Naive B cell (primary cell): ENCODE data around the gene CYSRT1. TPM values are rescaled to one million over a fixed set of nuclear protein-coding genes. Genes with fewer than 3 reads are reported as not detected.
A peak's percentile ranks its signal among the peaks of the same experiment; 100 is the strongest.

Source experiments
- ATAC-seq, 2 donors: fragments of 150-1000 bp; cut with Tn5 transposase; 2 replicates each; pipeline ENCODE4 v1.10.0; 2021; ENCODE audit warnings: low read depth in 2 of 2, mild to moderate bottlenecking in 2 of 2, moderate library complexity in 2 of 2
- DNase-seq: peaks from one replicate; pipeline ENCODE4 v3.0.0; 2022
- H3K27ac Mint-ChIP-seq, 6 donors: one replicate each; pipeline ENCODE4 v1.8.0; 2020 to 2022; ENCODE audit warnings: mild to moderate bottlenecking in 6 of 6, mixed read lengths in 6 of 6, moderate library complexity in 5 of 6, inconsistent platforms in 2 of 6
- H3K27me3 Mint-ChIP-seq, 3 donors: one replicate each; pipeline ENCODE4 v1.8.0; 2021 to 2022; ENCODE audit warnings: mixed read lengths in 3 of 3, mild to moderate bottlenecking in 1 of 3
- H3K36me3 Mint-ChIP-seq, 2 donors: one replicate each; pipeline ENCODE4 v1.8.0; 2020 to 2022; ENCODE audit warnings: mixed read lengths in 2 of 2, inconsistent platforms in 1 of 2, mild to moderate bottlenecking in 1 of 2
- H3K4me1 Mint-ChIP-seq, 3 donors: one replicate each; pipeline ENCODE4 v1.8.0; 2020 to 2022; ENCODE audit warnings: mixed read lengths in 3 of 3, inconsistent platforms in 1 of 3, mild to moderate bottlenecking in 1 of 3, moderate library complexity in 1 of 3
- H3K4me3 Mint-ChIP-seq, 8 donors: one replicate each; pipeline ENCODE4 v1.8.0; 2020 to 2022; ENCODE audit warnings: mild to moderate bottlenecking in 8 of 8, mixed read lengths in 8 of 8, moderate library complexity in 8 of 8, inconsistent platforms in 2 of 8
- H3K9me3 Mint-ChIP-seq, 7 donors: one replicate each; pipeline ENCODE4 v1.8.0; 2020 to 2022; ENCODE audit warnings: mixed read lengths in 7 of 7, mild to moderate bottlenecking in 5 of 7, inconsistent platforms in 2 of 7, moderate library complexity in 1 of 7
- polyA plus RNA-seq, 6 donors: library from polyadenylated mRNA; unstranded; fragments of 300-500 nt; fragmentation: Illumina TruSeq; gene quantifications; one replicate each; pipeline ENCODE4 v1.2.3, GENCODE V29; 2021; ENCODE audit warnings: low read depth in 6 of 6

Gene CYSRT1
- polyA plus RNA-seq, 6 donors from 2014 or later, result not detected

- DNase-seq, result no peak
Observed at GRCh38 chr9:137194388-137194787, 30.6 kb upstream of the CYSRT1 start.

GRCh38 chr9:137194909-137195308 lies 30.1 kb upstream of the CYSRT1 start:
- ATAC-seq (no peak), DNase-seq (no peak)
- Mint-ChIP-seq H3K27me3 (no peaks in the 10 kb centered on the region), H3K4me1 (peaks cover 5 to 24% (median 11%) of the 10 kb centered on the region in 3 donors), H3K27ac (no peak overlapping the region), H3K36me3 (no peaks in the 10 kb centered on the region), H3K4me3 (no peak overlapping the region), H3K9me3 (no peaks in the 10 kb centered on the region)

More at GRCh38 chr9:137194388-137194787, 30.6 kb upstream of the CYSRT1 start:
- Mint-ChIP-seq H3K9me3 (no peaks in the 10 kb centered on the region), H3K4me1 (peaks cover 9 to 24% (median 10%) of the 10 kb centered on the region in 3 donors), H3K27me3 (no peaks in the 10 kb centered on the region), H3K36me3 (no peaks in the 10 kb centered on the region), H3K27ac (no peak overlapping the region), H3K4me3 (no peak overlapping the region)
- ATAC-seq, result no peak

GRCh38 chr9:137195525-137196220 lies 29.3 kb upstream of the CYSRT1 start:
- Mint-ChIP-seq H3K9me3 (no peaks in the 10 kb centered on the region), H3K36me3 (no peaks in the 10 kb centered on the region), H3K27ac (no peak overlapping the region), H3K4me3 (peak overlapping the region in 1 of 8 donors; percentile 45), H3K4me1 (peaks cover 4 to 21% (median 11%) of the 10 kb centered on the region in 3 donors), H3K27me3 (no peaks in the 10 kb centered on the region)
- no peak for ATAC-seq
- DNase-seq, result no peak

GRCh38 chr9:137198051-137198901 lies 26.7 kb upstream of the CYSRT1 start:
- no peak for ATAC-seq
- peak overlapping the region in 1 of 6 donors; percentile 13 for H3K27ac Mint-ChIP-seq
- H3K4me3 Mint-ChIP-seq, result peak overlapping the region in 6 of 8 donors; percentile 2 to 81 (median 42)
- peaks cover 11 to 30% (median 23%) of the 10 kb centered on the region in 3 donors for H3K4me1 Mint-ChIP-seq
- H3K36me3 Mint-ChIP-seq, result no peaks in the 10 kb centered on the region
- H3K27me3 Mint-ChIP-seq, result no peaks in the 10 kb centered on the region
- no peak for DNase-seq
- no peaks in the 10 kb centered on the region for H3K9me3 Mint-ChIP-seq

- no peaks in the 10 kb centered on the region for H3K27me3 Mint-ChIP-seq
Observed at GRCh38 chr9:137198902-137199283, 26.1 kb upstream of the CYSRT1 start.

GRCh38 chr9:137199411-137200121 lies 25.4 kb upstream of the CYSRT1 start:
- ATAC-seq, result no peak
- DNase-seq, result no peak
- H3K4me3 Mint-ChIP-seq, result peak overlapping the region; percentile 66 to 91 (median 82)
- peaks cover 17 to 39% (median 34%) of the 10 kb centered on the region in 3 donors for H3K4me1 Mint-ChIP-seq
- peak overlapping the region in 3 of 6 donors; percentile 84 to 89 (median 86) for H3K27ac Mint-ChIP-seq
- H3K36me3 Mint-ChIP-seq, result no peaks in the 10 kb centered on the region
- no peaks in the 10 kb centered on the region for H3K9me3 Mint-ChIP-seq
- H3K27me3 Mint-ChIP-seq, result no peaks in the 10 kb centered on the region

More at GRCh38 chr9:137198902-137199283, 26.1 kb upstream of the CYSRT1 start:
- peak overlapping the region in 7 of 8 donors; percentile 2 to 84 (median 72) for H3K4me3 Mint-ChIP-seq
- H3K9me3 Mint-ChIP-seq, result no peaks in the 10 kb centered on the region
- H3K36me3 Mint-ChIP-seq, result no peaks in the 10 kb centered on the region
- DNase-seq (no peak), ATAC-seq (no peak)
- peak overlapping the region in 1 of 6 donors; percentile 13 for H3K27ac Mint-ChIP-seq
- peaks cover 11 to 32% (median 27%) of the 10 kb centered on the region in 3 donors for H3K4me1 Mint-ChIP-seq

GRCh38 chr9:137200311-137201204 lies 24.4 kb upstream of the CYSRT1 start, which contains the start of gene TPRN:
Gene TPRN (minus strand): TSS chr9:137200741. CDS start chr9:137200711, 30 bp downstream.
- DNase-seq (peak; percentile 99), ATAC-seq (peak; percentile 87 to 89)
- Mint-ChIP-seq H3K27me3 (no peaks in the 10 kb centered on the region), H3K9me3 (no peaks in the 10 kb centered on the region), H3K36me3 (no peaks in the 10 kb centered on the region), H3K4me1 (peaks cover 15 to 42% (median 40%) of the 10 kb centered on the region in 3 donors), H3K27ac (peak within 1 kb of the TSS; percentile 72 to 95 (median 87)), H3K4me3 (peak within 1 kb of the TSS; percentile 84 to 92 (median 87))

GRCh38 chr9:137201205-137201868 lies 23.6 kb upstream of the CYSRT1 start:
- H3K27me3 Mint-ChIP-seq, result no peaks in the 10 kb centered on the region
- H3K36me3 Mint-ChIP-seq, result no peaks in the 10 kb centered on the region
- peak overlapping the region; percentile 72 to 95 (median 86) for H3K27ac Mint-ChIP-seq
- ATAC-seq (no peak), DNase-seq (no peak)
- peaks cover 23 to 50% (median 48%) of the 10 kb centered on the region in 3 donors for H3K4me1 Mint-ChIP-seq
- peak overlapping the region; percentile 81 to 92 (median 87) for H3K4me3 Mint-ChIP-seq
- H3K9me3 Mint-ChIP-seq, result no peaks in the 10 kb centered on the region

- no peaks in the 10 kb centered on the region for H3K27me3 Mint-ChIP-seq
- H3K27ac Mint-ChIP-seq, result peak overlapping the region in 1 of 6 donors; percentile 28
- H3K4me1 Mint-ChIP-seq, result peaks cover 34 to 64% (median 60%) of the 10 kb centered on the region in 3 donors
- H3K9me3 Mint-ChIP-seq, result no peaks in the 10 kb centered on the region
- no peaks in the 10 kb centered on the region for H3K36me3 Mint-ChIP-seq
- DNase-seq (no peak), ATAC-seq (no peak)
- peak overlapping the region in 4 of 8 donors; percentile 51 to 92 (median 66) for H3K4me3 Mint-ChIP-seq
Observed at GRCh38 chr9:137202966-137203365, 22.0 kb upstream of the CYSRT1 start.

GRCh38 chr9:137204731-137205125 lies 20.2 kb upstream of the CYSRT1 start:
- Mint-ChIP-seq H3K9me3 (no peaks in the 10 kb centered on the region), H3K4me1 (peaks cover 32 to 71% (median 56%) of the 10 kb centered on the region in 3 donors), H3K27ac (peak overlapping the region; percentile 92 to 98 (median 96)), H3K36me3 (no peaks in the 10 kb centered on the region), H3K4me3 (peak overlapping the region; percentile 92 to 97 (median 93)), H3K27me3 (no peaks in the 10 kb centered on the region)
- DNase-seq (no peak), ATAC-seq (no peak)

DNA sequence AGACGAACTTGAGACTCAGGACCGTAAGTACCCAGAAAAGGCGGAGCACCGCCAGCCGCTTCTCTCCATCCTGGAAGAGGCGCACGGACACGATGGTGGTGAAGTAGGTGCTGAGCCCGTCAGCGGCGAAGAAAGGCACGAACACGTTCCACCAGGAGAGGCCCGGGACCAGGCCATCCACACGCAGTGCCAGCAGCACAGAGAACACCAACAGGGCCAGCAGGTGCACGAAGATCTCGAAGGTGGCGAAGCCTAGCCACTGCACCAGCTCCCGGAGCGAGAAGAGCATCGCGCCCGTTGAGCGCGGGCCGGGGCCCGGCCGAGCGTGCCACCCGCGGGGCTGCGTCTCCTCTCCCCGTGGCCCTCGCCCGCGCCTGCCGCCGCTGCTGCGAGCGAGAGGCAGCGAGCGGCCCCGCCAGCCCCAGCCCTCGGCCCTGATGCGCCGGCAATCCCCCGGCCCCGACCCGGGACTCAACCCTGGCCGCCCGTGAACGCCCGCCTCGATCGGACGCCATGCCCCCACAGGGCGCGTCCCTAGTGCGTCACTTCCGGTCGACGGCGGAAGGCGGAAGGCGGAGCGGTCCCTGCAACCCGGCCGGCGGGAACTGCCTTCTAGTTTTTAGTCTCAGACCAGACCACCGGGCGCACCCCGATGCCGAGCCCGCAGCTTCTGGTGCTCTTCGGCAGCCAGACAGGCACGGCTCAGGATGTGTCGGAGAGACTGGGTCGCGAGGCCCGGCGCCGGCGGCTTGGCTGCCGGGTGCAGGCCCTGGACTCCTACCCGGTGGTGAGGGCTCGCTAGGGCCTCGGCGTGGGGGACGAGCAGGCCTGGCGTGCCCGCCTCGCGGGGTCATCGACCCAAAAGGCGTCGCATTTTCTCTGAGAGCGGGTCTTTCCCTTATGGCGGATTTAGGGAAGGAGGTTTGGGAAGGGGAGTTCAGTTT lies 19.6 kb upstream of the CYSRT1 start, which contains the start of the genes NDOR1 and TMEM203:
Gene NDOR1 (plus strand): TSS at position 575 of the 944 bp plus-strand sequence. CDS start 78 bp downstream, at position 653.
Gene TMEM203 (minus strand): TSS at position 523 of the 944 bp plus-strand sequence. CDS start 234 bp downstream, at position 289.
- ATAC-seq (peak; percentile 61 to 64), DNase-seq (peak; percentile 93)
- Mint-ChIP-seq H3K4me3 (peak within 1 kb of the TSS; percentile 92 to 97 (median 93)), H3K36me3 (no peaks in the 10 kb centered on the region), H3K27ac (peak within 1 kb of the TSS; percentile 92 to 98 (median 96)), H3K9me3 (no peaks in the 10 kb centered on the region), H3K4me1 (peaks cover 32 to 71% (median 55%) of the 10 kb centered on the region in 3 donors), H3K27me3 (no peaks in the 10 kb centered on the region)
